ENCODE results near the gene TTC28. TPM values are rescaled to one million over a fixed set of nuclear protein-coding genes. Genes with fewer than 3 reads are reported as not detected.

The TTC28 gene
- total RNA-seq, 1 donor from 2014 or later = 7.9 TPM

GRCh38 chr22:28116219-28116673 lies 563.4 kb downstream of the TTC28 start:
- no peak for DNase-seq
- Mint-ChIP-seq H3K9me3 (no peaks in the 10 kb centered on the region), H3K36me3 (ENCODE audit: low read depth) (no peaks in the 10 kb centered on the region), H3K27me3 (peaks cover 2% of the 10 kb centered on the region), H3K4me3 (no peak overlapping the region), H3K27ac (no peak overlapping the region), H3K4me1 (no peaks in the 10 kb centered on the region)
- CTCF ChIA-PET = no interaction called here
- ATAC-seq (ENCODE audit: low read depth) = no peak
- TF ChIP-seq CTCF (IDR thresholded peaks at IDR 0.05) = no peak
- intact Hi-C loops (cut with micrococcal nuclease) = no loop called here
- POLR2A ChIA-PET = no interaction called here

- no peak overlapping the region for H3K4me3 Mint-ChIP-seq
- CTCF ChIA-PET = no interaction called here
- DNase-seq (no peak), ATAC-seq (ENCODE audit: low read depth) (no peak)
- no peak for TF ChIP-seq CTCF (IDR thresholded peaks at IDR 0.05)
- no peaks in the 10 kb centered on the region for H3K4me1 Mint-ChIP-seq
- intact Hi-C loops (cut with micrococcal nuclease) = no loop called here
- no peaks in the 10 kb centered on the region for H3K36me3 Mint-ChIP-seq (ENCODE audit: low read depth)
- H3K27ac Mint-ChIP-seq = no peak overlapping the region
- H3K9me3 Mint-ChIP-seq = no peaks in the 10 kb centered on the region
- POLR2A ChIA-PET = no interaction called here
- H3K27me3 Mint-ChIP-seq = peaks cover 2% of the 10 kb centered on the region
Observed at GRCh38 chr22:28115426-28115825, 564.2 kb downstream of the TTC28 start.

- Mint-ChIP-seq H3K27me3 (peaks cover 2% of the 10 kb centered on the region), H3K4me1 (no peaks in the 10 kb centered on the region), H3K27ac (no peak overlapping the region), H3K9me3 (no peaks in the 10 kb centered on the region), H3K36me3 (ENCODE audit: low read depth) (no peaks in the 10 kb centered on the region), H3K4me3 (no peak overlapping the region)
- ATAC-seq (ENCODE audit: low read depth) = no peak
- TF ChIP-seq CTCF (IDR thresholded peaks at IDR 0.05) = no peak
- no peak for DNase-seq
- intact Hi-C loops (cut with micrococcal nuclease) = no loop called here
- POLR2A ChIA-PET = no interaction called here
- CTCF ChIA-PET = no interaction called here
Observed at GRCh38 chr22:28112548-28113043, 567.0 kb downstream of the TTC28 start.

GRCh38 chr22:28112190-28112544 lies 567.5 kb downstream of the TTC28 start:
- H3K27ac Mint-ChIP-seq = no peak overlapping the region
- DNase-seq = no peak
- intact Hi-C loops (cut with micrococcal nuclease) = no loop called here
- no peak for TF ChIP-seq CTCF (IDR thresholded peaks at IDR 0.05)
- no peak overlapping the region for H3K4me3 Mint-ChIP-seq
- ChIA-PET POLR2A (no interaction called here), CTCF (no interaction called here)
- ATAC-seq (ENCODE audit: low read depth) = no peak
- H3K4me1 Mint-ChIP-seq = no peaks in the 10 kb centered on the region
- H3K27me3 Mint-ChIP-seq = peaks cover 2% of the 10 kb centered on the region
- no peaks in the 10 kb centered on the region for H3K36me3 Mint-ChIP-seq (ENCODE audit: low read depth)
- H3K9me3 Mint-ChIP-seq = no peaks in the 10 kb centered on the region

GRCh38 chr22:28111501-28112189 lies 568.0 kb downstream of the TTC28 start:
- no peaks in the 10 kb centered on the region for H3K36me3 Mint-ChIP-seq (ENCODE audit: low read depth)
- ATAC-seq (ENCODE audit: low read depth) (no peak), DNase-seq (no peak)
- intact Hi-C loops (cut with micrococcal nuclease) = no loop called here
- no peak overlapping the region for H3K27ac Mint-ChIP-seq
- H3K4me1 Mint-ChIP-seq = no peaks in the 10 kb centered on the region
- no peaks in the 10 kb centered on the region for H3K9me3 Mint-ChIP-seq
- CTCF ChIA-PET = no interaction called here
- POLR2A ChIA-PET = no interaction called here
- no peak overlapping the region for H3K4me3 Mint-ChIP-seq
- H3K27me3 Mint-ChIP-seq = peaks cover 2% of the 10 kb centered on the region
- TF ChIP-seq CTCF (IDR thresholded peaks at IDR 0.05) = no peak
